ENCODE results near the gene CRTC2. TPM values are rescaled to one million over a fixed set of nuclear protein-coding genes. Genes with fewer than 3 reads are reported as not detected.

CRTC2 gene
- total RNA-seq, 1 donor from 2014 or later, result 38.3 TPM

- no peaks in the 10 kb centered on the region for H3K9me3 Mint-ChIP-seq (ENCODE audit: unreplicated experiment)
- H3K4me2 ChIP-seq (ENCODE audit: low read length), result peak overlapping the region; percentile 100
- peaks cover 25% of the 10 kb centered on the region for H3K4me1 Mint-ChIP-seq (ENCODE audit: low read depth, unreplicated experiment)
- H3K27ac ChIP-seq (ENCODE audit: low read depth, low read length), result peak overlapping the region; percentile 90
- H4K20me1 ChIP-seq (ENCODE audit: insufficient read depth, low read length), result peaks cover 18% of the 10 kb centered on the region
- H3K27ac Mint-ChIP-seq (ENCODE audit: unreplicated experiment), result peak overlapping the region; percentile 98
- TF ChIP-seq CTCF (IDR thresholded peaks at IDR 0.05; ENCODE audit: insufficient read depth, low read depth, low read length) (no peak), EZH2 (IDR thresholded peaks at IDR 0.05; ENCODE audit: insufficient read depth, low read length) (no peak)
- H2AFZ ChIP-seq (ENCODE audit: low read depth, low read length), result peak overlapping the region; percentile 84
- no peaks in the 10 kb centered on the region for H3K36me3 ChIP-seq (ENCODE audit: insufficient read depth, low read length)
- peak overlapping the region; percentile 95 for H3K9ac ChIP-seq (ENCODE audit: low read length)
- H3K27me3 Mint-ChIP-seq (ENCODE audit: low read depth, unreplicated experiment), result no peaks in the 10 kb centered on the region
- H3K4me1 ChIP-seq (ENCODE audit: insufficient read depth, low read length), result peaks cover 31% of the 10 kb centered on the region
- H3K4me3 ChIP-seq (ENCODE audit: insufficient read depth, low read depth, low read length), result peak overlapping the region; percentile 83
- FAIRE-seq (no peak), DNase-seq (ENCODE audit: low read depth) (no peak)
- H3K79me2 ChIP-seq (ENCODE audit: insufficient read depth, low read length), result peaks cover 46% of the 10 kb centered on the region
- no peaks in the 10 kb centered on the region for H3K9me3 ChIP-seq (ENCODE audit: insufficient read depth, low read depth, low read length)
- H3K36me3 Mint-ChIP-seq (ENCODE audit: low read depth, unreplicated experiment), result peaks cover 9% of the 10 kb centered on the region
- no peaks in the 10 kb centered on the region for H3K27me3 ChIP-seq (ENCODE audit: insufficient read depth, low read length)
- peak overlapping the region; percentile 93 for H3K4me3 Mint-ChIP-seq (ENCODE audit: unreplicated experiment)
These were observed 3.9 kb upstream of the CRTC2 start for GRCh38 chr1:153962088-153963029.

GRCh38 chr1:153961421-153961820, 3.0 kb upstream of the CRTC2 start:
- Histone ChIP-seq H3K79me2 (ENCODE audit: insufficient read depth, low read length) (peaks cover 56% of the 10 kb centered on the region), H3K4me1 (ENCODE audit: insufficient read depth, low read length) (peaks cover 31% of the 10 kb centered on the region), H3K9me3 (ENCODE audit: insufficient read depth, low read depth, low read length) (no peaks in the 10 kb centered on the region), H3K4me2 (ENCODE audit: low read length) (peak overlapping the region; percentile 100), H2AFZ (ENCODE audit: low read depth, low read length) (no peak overlapping the region), H3K27me3 (ENCODE audit: insufficient read depth, low read length) (no peaks in the 10 kb centered on the region), H4K20me1 (ENCODE audit: insufficient read depth, low read length) (peaks cover 27% of the 10 kb centered on the region), H3K36me3 (ENCODE audit: insufficient read depth, low read length) (no peaks in the 10 kb centered on the region), H3K27ac (ENCODE audit: low read depth, low read length) (no peak overlapping the region), H3K9ac (ENCODE audit: low read length) (peak overlapping the region; percentile 95), H3K4me3 (ENCODE audit: insufficient read depth, low read depth, low read length) (peak overlapping the region; percentile 83)
- Mint-ChIP-seq H3K4me3 (ENCODE audit: unreplicated experiment) (peak overlapping the region; percentile 93), H3K27me3 (ENCODE audit: low read depth, unreplicated experiment) (no peaks in the 10 kb centered on the region), H3K4me1 (ENCODE audit: low read depth, unreplicated experiment) (peaks cover 31% of the 10 kb centered on the region), H3K36me3 (ENCODE audit: low read depth, unreplicated experiment) (peaks cover 9% of the 10 kb centered on the region), H3K9me3 (ENCODE audit: unreplicated experiment) (no peaks in the 10 kb centered on the region), H3K27ac (ENCODE audit: unreplicated experiment) (no peak overlapping the region)
- TF ChIP-seq CTCF (IDR thresholded peaks at IDR 0.05; ENCODE audit: insufficient read depth, low read depth, low read length), result no peak
- no peak for TF ChIP-seq EZH2 (IDR thresholded peaks at IDR 0.05; ENCODE audit: insufficient read depth, low read length)
- FAIRE-seq (no peak), DNase-seq (ENCODE audit: low read depth) (no peak)

- Histone ChIP-seq H3K4me2 (ENCODE audit: low read length) (no peak overlapping the region), H3K79me2 (ENCODE audit: insufficient read depth, low read length) (peaks cover 63% of the 10 kb centered on the region), H2AFZ (ENCODE audit: low read depth, low read length) (no peak overlapping the region), H3K27me3 (ENCODE audit: insufficient read depth, low read length) (no peaks in the 10 kb centered on the region), H3K4me1 (ENCODE audit: insufficient read depth, low read length) (peaks cover 31% of the 10 kb centered on the region), H3K9me3 (ENCODE audit: insufficient read depth, low read depth, low read length) (no peaks in the 10 kb centered on the region), H3K36me3 (ENCODE audit: insufficient read depth, low read length) (no peaks in the 10 kb centered on the region), H3K27ac (ENCODE audit: low read depth, low read length) (no peak overlapping the region), H4K20me1 (ENCODE audit: insufficient read depth, low read length) (peaks cover 36% of the 10 kb centered on the region), H3K9ac (ENCODE audit: low read length) (no peak overlapping the region), H3K4me3 (ENCODE audit: insufficient read depth, low read depth, low read length) (no peak overlapping the region)
- Mint-ChIP-seq H3K36me3 (ENCODE audit: low read depth, unreplicated experiment) (peaks cover 9% of the 10 kb centered on the region), H3K4me3 (ENCODE audit: unreplicated experiment) (no peak overlapping the region), H3K4me1 (ENCODE audit: low read depth, unreplicated experiment) (peaks cover 34% of the 10 kb centered on the region), H3K27ac (ENCODE audit: unreplicated experiment) (peak overlapping the region; percentile 58), H3K27me3 (ENCODE audit: low read depth, unreplicated experiment) (no peaks in the 10 kb centered on the region), H3K9me3 (ENCODE audit: unreplicated experiment) (no peaks in the 10 kb centered on the region)
- no peak for DNase-seq (ENCODE audit: low read depth)
- TF ChIP-seq CTCF (IDR thresholded peaks at IDR 0.05; ENCODE audit: insufficient read depth, low read depth, low read length), result no peak
- no peak for TF ChIP-seq EZH2 (IDR thresholded peaks at IDR 0.05; ENCODE audit: insufficient read depth, low read length)
- FAIRE-seq, result no peak
These were observed 1.8 kb upstream of the CRTC2 start for GRCh38 chr1:153960206-153960605.

Measured in astrocyte (in vitro differentiated cells and primary cell).